ENCODE results near the gene CDON.

- no peak for TF ChIP-seq CTCF (IDR thresholded peaks at IDR 0.05)
- TF ChIP-seq EZH2 (IDR thresholded peaks at IDR 0.05; ENCODE audit: borderline replicate concordance, insufficient read depth, low read depth, low read length, poor library complexity, severe bottlenecking) = no peak
Measured at GRCh38 chr11:125980436-125980835, 82.2 kb downstream of the CDON start.
